Measurements from ENCODE around the gene HTR1E. TPM values are rescaled to one million over a fixed set of nuclear protein-coding genes. Genes with fewer than 3 reads are reported as not detected.

The HTR1E gene
- total RNA-seq, 2 donors from 2014 or later: not detected

DNA sequence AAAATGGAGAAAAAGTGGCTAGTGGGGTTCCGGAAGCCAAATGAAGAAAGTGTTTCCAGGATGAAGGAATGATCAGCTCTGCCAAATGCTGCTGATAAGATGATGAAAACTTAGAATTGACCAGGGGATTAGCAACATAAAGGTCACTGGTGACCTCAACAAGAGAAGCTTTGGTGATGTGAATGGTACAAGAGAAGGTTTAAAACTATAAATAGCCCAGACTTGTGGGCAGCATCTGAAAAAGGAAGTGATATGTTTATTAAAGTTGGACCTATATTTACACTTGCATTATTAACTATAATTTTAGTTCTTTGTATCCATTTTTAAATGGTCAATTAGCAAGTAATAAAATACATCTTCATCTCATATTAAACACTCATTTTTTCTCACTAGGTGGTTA, 112.5 kb downstream of the HTR1E start:
- H3K27ac Mint-ChIP-seq: no peak overlapping the region
- DNase-seq (ENCODE audit: low spot score in 2 of 2): no peak
- H3K36me3 Mint-ChIP-seq: no peaks in the 10 kb centered on the region
- no peak for ATAC-seq
- no peaks in the 10 kb centered on the region for H3K9me3 Mint-ChIP-seq

DNA sequence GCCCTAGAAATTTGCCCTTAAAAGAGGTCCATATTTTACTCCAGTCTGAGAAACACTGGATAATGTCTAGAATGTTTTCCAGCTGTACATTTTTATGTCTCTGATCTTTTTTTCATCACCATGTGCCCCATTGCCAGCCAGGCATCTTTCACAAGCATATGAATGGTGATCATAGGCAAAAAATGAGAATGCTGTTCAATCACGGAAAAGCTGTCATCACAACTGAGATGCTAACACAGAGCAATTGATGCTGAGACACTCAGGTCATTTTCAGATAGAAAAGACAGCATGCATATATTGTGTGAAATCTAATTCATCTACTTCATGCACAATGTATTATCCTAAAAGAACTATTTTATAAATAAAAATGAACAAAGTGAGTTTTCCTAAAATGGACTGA, 116.0 kb downstream of the HTR1E start:
- Mint-ChIP-seq H3K9me3 (no peaks in the 10 kb centered on the region), H3K36me3 (no peaks in the 10 kb centered on the region), H3K27ac (no peak overlapping the region)
- ATAC-seq: no peak
- DNase-seq (ENCODE audit: low spot score in 2 of 2): no peak

DNA sequence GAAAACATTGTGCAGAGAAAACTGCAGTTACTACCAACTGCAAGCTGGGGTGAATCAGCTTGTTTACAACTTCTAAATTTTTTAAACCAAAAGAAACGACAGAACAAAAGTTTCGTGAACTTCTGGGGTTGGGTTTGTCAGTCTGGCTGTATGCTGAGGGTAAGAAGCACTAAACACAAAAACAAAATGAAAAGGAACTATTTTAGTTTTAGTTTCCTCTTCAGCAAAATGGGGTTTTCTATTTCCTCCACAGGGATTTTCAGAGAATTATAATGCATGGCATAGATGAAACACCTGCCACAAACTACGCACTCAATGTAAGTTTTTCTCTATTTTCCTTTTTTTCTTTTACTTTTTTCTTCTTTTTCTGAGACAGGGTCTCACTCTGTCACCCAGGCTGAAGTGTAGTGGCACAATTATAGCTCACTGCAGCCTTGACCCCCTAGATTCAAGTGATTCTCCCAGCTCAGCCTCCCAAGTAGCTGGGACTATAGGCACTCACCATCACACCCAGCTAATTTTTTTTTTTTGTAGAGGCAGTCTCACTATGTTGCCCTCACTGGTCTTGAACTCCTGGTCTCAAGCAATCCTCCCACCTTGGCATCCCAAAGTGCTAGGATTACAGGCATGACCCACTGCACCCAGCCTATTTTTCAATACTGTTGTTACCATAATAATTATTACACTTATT, 117.0 kb downstream of the HTR1E start:
- no peaks in the 10 kb centered on the region for H3K36me3 Mint-ChIP-seq
- H3K9me3 Mint-ChIP-seq: no peaks in the 10 kb centered on the region
- DNase-seq (ENCODE audit: low spot score in 2 of 2) (no peak), ATAC-seq (no peak)
- H3K27ac Mint-ChIP-seq: no peak overlapping the region

DNA sequence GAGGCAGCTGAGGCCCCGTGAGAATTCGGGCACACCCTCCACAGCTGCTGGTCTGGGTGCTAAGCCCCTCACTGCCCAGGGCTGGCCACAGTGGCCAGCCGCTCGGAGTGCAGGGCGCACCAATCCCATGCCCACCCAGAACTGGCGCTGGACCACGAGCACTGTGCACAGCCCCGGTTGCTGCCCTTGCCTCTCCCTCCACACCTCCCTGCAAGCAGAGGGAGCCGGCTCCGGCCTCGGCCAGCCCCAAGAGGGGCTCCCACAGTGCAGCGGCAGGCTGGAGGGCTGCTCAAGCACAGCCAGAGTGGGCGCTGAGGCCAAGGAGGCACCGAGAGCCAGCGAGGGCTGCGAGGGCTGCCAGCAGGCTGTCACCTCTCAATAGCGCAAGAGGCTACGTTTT, 122.6 kb downstream of the HTR1E start:
- ATAC-seq (no peak), DNase-seq (ENCODE audit: low spot score in 2 of 2) (no peak)
- Mint-ChIP-seq H3K27ac (no peak overlapping the region), H3K9me3 (no peaks in the 10 kb centered on the region), H3K36me3 (no peaks in the 10 kb centered on the region)

DNA sequence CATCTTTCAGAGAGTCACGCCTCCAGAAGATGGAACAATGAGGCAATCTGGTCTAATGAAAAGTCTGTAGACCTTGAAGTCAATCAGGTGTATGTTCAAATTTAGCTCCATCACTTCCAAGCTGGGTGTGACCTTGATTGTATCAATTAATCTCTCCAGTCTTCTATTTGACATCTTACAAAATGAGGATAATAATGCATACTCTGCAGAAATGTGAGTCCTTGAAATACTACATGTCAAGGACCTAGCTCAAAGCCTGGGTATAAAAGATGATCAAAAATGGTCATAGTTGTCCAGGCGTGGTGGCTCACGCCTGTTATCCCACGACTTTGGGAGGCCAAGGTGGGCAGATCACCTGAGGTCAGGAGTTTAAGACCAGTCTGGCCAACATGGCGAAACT, 127.8 kb downstream of the HTR1E start:
- Mint-ChIP-seq H3K27ac (no peak overlapping the region), H3K9me3 (no peaks in the 10 kb centered on the region), H3K36me3 (no peaks in the 10 kb centered on the region)
- no peak for ATAC-seq
- DNase-seq (ENCODE audit: low spot score in 2 of 2): no peak

Other genes starting within 250 kb of the HTR1E start
- gene CGA, start 157.6 kb downstream of the HTR1E start, total RNA-seq: not detected
- 10 to 100 TPM; 57.0 to 100.0 TPM for gene ZNF292, start 218.0 kb downstream of the HTR1E start, total RNA-seq